Left cardiac atrium (tissue), 4 donors: ENCODE measurements around the gene PCSK7. TPM values are rescaled to one million over a fixed set of nuclear protein-coding genes. Genes with fewer than 3 reads are reported as not detected.
A peak's percentile ranks its signal among the peaks of the same experiment; 100 is the strongest.
"Not testable (repeated sequence)": the region's sequence is repeated elsewhere in the genome, so short reads cannot be mapped to it uniquely, and the experiment has no call there.

Experiments
- ATAC-seq, 2 donors: fragments of 200-7000 bp; cut with Tn5 transposase; one replicate each; pipeline ENCODE4 v1.9.1; 2020; ENCODE audit warnings: mild to moderate bottlenecking in 2 of 2, moderate library complexity in 2 of 2
- DNase-seq: peaks from one replicate; pipeline ENCODE4 v3.0.0-alpha.2; 2020
- intact Hi-C, 2 donors: fragments of 100-400 bp; cut with DNase I; formaldehyde crosslinking; loops; one replicate each; pipeline versions ENCODE4 v1.14.1 to v1.15.1; 2022 to 2023
- total RNA-seq, 2 donors: library from RNA; stranded (reverse); fragmentation: NEBNext Ultra II Directional; extraction: Animal tissue kit (Norgen Biotek cat#: 25700); gene quantifications; one replicate each; pipeline ENCODE4 v1.2.1, GENCODE V29; 2021
- donor health status: DM: no; HTN: yes; CAD: no.
- donor health status: DM: no; HTN: yes; CAD: no; lungs with severe emphysema.
- donor health status: DM: yes; HTN: yes; CAD: no.
- donor health status: Dilated cardiomyopathy.

PCSK7 gene
- total RNA-seq, 2 donors from 2014 or later: 29.2 to 42.5 TPM

GRCh38 chr11:117219995-117220394, 11.9 kb downstream of the PCSK7 start:
- intact Hi-C loops: loop anchor here (5.0 to 10.0 kb wide), 4 partner anchors 43 to 435 kb away; partner anchors contain the start of genes SIDT2 (in 1 of the 2) and ZPR1 (in 1 of the 2)
- no peak for ATAC-seq
- no peak for DNase-seq

GRCh38 chr11:117219455-117219854, 12.4 kb downstream of the PCSK7 start:
- ATAC-seq: no peak
- intact Hi-C loops: no loop called here
- no peak for DNase-seq

- intact Hi-C loops: no loop called here
- ATAC-seq (no peak), DNase-seq (no peak)
These were observed 12.9 kb downstream of the PCSK7 start for GRCh38 chr11:117219001-117219400.

- intact Hi-C loops: no loop called here
- DNase-seq (peak; percentile 64), ATAC-seq (peak; percentile 4 to 18)
These were observed 13.5 kb downstream of the PCSK7 start for GRCh38 chr11:117218133-117218915.

GRCh38 chr11:117217141-117218084, 14.5 kb downstream of the PCSK7 start:
- intact Hi-C loops: no loop called here
- ATAC-seq (peak; percentile 3 to 4), DNase-seq (peak; percentile 69)

- no peak for ATAC-seq
These were observed 17.3 kb downstream of the PCSK7 start for GRCh38 chr11:117214404-117215110.

GRCh38 chr11:117212697-117213355, 19.0 kb downstream of the PCSK7 start:
- ATAC-seq (no peak), DNase-seq (no peak)
- intact Hi-C loops: no loop called here

More at GRCh38 chr11:117214404-117215110, 17.3 kb downstream of the PCSK7 start:
- DNase-seq: peak; percentile 5
- intact Hi-C loops: no loop called here

GRCh38 chr11:117210620-117211019, 21.3 kb downstream of the PCSK7 start:
- ATAC-seq: no peak
- intact Hi-C loops: no loop called here
- no peak for DNase-seq

- intact Hi-C loops: loop anchor here (2.0 to 5.0 kb wide), 2 partner anchors 77 kb away; no protein-coding TSS in a partner anchor
- DNase-seq, ATAC-seq: not testable (repeated sequence)
These were observed 22.3 kb downstream of the PCSK7 start for GRCh38 chr11:117209351-117210125.

GRCh38 chr11:117208710-117209109, 23.2 kb downstream of the PCSK7 start:
- DNase-seq: not testable (repeated sequence)
- ATAC-seq: peak in 1 of 2 donors; percentile 2
- intact Hi-C loops: loop anchor here (2.0 to 5.0 kb wide), 2 partner anchors 76 kb away; no protein-coding TSS in a partner anchor

GRCh38 chr11:117207481-117207880, 24.4 kb downstream of the PCSK7 start:
- intact Hi-C loops: loop anchor here in 1 of 2 donors (5.0 kb wide), 1 partner anchor 75 kb away; no protein-coding TSS in a partner anchor
- ATAC-seq, DNase-seq: not testable (repeated sequence)

GRCh38 chr11:117206859-117207258, 25.0 kb downstream of the PCSK7 start:
- ATAC-seq: peak; percentile 23 to 52
- intact Hi-C loops: loop anchor here in 1 of 2 donors (5.0 kb wide), 1 partner anchor 75 kb away; no protein-coding TSS in a partner anchor

GRCh38 chr11:117206111-117206510, 25.8 kb downstream of the PCSK7 start:
- ATAC-seq: peak in 1 of 2 donors; percentile 9
- not testable (repeated sequence) for DNase-seq
- intact Hi-C loops: loop anchor here in 1 of 2 donors (5.0 kb wide), 1 partner anchor 74 kb away; no protein-coding TSS in a partner anchor

More at GRCh38 chr11:117206859-117207258, 25.0 kb downstream of the PCSK7 start:
- DNase-seq: not testable (repeated sequence)

GRCh38 chr11:117205211-117205818, 26.6 kb downstream of the PCSK7 start:
- intact Hi-C loops: loop anchor here in 1 of 2 donors (5.0 kb wide), 1 partner anchor 73 kb away; no protein-coding TSS in a partner anchor
- DNase-seq (no peak), ATAC-seq (no peak)

GRCh38 chr11:117204283-117205080, 27.4 kb downstream of the PCSK7 start:
- intact Hi-C loops: loop anchor here in 1 of 2 donors (5.0 kb wide), 1 partner anchor 72 kb away; no protein-coding TSS in a partner anchor
- ATAC-seq: no peak
- DNase-seq: no peak

- intact Hi-C loops: no loop called here
- no peak for DNase-seq
- no peak for ATAC-seq
These were observed 28.8 kb downstream of the PCSK7 start for GRCh38 chr11:117203069-117203407.
